GM18861 (cell line): ENCODE measurements around the gene WNK4.

Experiments
- ATAC-seq: cut with Tn5 transposase; IDR thresholded peaks from one replicate; pipeline ENCODE4 v1.9.1; 2021; ENCODE audit not compliant: unreplicated experiment

WNK4 gene

DNA sequence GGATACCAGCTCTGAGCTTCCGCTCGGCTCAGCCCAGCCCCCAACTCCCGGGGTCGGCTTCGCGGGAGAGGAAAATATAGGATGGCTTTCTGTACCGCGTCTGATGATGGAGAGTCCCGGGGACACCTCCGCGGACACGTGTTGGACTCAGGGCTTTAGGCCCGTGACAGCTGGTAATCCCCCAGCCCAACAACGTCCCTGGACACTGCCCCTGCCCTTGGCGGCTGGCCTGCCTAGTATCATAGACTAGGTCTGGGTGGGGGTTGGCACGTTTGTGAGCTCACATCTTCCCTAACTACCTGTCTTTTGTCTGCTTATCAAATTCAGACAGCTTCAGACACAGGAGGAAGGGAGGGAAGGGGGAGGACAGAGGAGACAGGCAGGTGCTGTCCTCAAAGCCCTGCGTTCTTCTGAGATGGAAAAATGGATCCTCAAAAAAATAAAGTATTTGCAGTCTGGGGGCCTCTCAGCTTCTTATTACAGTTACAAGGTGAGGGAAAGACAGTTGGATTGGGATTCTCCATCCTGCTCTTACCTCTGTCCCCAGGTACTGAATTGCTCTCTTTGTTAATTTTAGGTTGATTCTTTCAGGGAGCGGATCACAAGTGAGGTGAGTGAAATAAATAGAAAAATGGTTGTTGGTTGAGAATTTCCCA is 53.5 kb downstream of the WNK4 start:
- ATAC-seq = no peak

DNA sequence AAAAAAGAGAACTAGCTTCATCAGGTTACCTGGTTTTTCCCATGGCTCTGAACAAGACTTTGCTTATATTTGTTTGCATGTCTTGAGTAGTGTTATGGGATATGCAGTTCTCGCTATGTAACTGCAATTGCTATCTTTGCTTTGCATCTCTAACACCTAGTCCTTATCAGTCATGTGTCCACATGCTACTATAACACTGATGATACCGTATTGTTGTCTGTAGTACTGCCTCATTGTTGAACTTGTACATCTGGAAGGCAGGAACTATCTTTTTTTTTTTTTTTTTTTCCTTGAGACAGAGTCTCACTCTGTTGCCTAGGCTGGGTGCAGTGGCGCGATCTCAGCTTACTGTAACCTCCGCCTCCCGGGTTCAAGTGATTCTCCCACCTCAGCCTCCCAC is 55.3 kb downstream of the WNK4 start:
- no peak for ATAC-seq

DNA sequence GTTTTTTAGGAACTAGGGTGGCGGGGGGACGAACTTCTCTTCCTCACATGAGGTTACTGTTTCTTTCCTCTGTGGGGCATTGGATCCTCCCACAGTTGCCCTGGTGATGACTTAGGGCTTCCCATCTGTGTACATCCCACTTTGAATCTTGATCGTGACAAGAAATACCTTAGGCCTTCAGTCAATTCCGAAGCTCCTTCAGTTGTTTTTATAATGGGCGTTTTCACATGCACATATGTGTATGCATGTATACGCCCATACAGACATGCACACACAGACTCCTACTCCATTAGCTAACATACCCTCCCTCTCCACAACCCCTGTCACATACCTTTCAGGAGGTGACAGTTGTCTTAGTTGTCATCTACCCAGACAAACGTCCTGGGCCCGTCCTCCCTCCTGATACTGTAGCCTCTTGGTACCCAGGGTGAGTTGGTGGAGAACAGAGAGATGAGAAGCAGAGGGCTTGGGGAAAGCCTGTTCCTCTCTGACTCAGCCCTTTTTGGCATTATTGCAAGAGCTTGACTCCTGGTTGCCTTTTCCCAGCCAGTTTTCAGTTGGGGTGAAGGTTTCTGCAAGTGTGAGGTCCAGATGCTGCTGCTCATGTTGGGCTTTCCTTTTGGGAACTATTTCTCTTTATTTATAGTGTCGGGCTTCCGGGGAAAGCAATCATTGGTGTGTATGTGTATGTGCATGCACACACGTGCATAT is 61.7 kb downstream of the WNK4 start:
- ATAC-seq = no peak

DNA sequence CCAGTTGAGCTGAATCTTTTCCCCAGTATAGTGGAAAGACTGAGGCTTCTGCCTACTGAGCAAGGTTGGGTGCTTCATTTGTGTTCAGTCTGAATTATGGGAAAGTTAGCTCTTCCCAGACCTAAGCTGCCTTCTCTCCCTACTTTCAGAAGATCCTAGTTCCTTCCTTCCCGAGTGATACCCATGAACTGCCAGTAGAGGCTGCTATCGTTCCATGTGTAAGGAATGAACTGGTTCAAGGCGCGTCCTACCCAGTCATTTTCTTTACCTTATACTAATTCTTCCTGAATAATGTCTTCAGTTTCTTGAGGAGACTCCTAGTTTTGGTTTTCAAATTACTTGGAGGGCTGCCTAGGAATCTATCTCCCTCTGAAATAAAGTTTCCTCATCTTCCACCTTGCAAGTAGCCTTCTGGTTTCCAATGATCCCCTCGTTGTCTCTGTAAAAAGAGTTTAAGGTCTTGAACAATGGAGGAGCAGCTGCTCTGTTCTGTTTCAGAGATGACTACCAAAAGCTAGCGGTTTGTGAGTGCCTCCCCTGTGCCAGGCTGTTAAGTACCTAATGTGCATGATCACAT is 63.0 kb downstream of the WNK4 start:
- ATAC-seq = no peak

DNA sequence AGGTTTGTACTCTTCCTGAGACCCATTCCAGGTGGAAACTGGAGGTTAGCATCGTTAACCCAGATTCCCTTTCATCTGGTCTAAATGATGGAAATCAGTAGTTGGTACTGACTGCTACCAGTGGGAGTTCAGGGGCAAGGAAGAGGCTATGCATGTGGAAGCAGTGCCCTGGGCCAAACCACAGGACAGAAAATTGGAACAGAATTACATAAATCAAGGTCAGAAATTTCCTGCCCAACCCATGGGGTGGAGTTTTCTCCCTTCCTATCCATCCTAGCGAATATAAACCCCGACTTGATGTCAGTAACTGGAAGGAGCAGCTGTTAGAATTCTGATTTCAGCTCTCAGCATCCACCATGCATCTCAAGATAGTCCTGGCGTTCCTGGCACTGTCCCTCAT is 63.9 kb downstream of the WNK4 start, which contains the start of gene AOC2:
TSS of gene AOC2 (plus strand) at position 310 of the 400 bp plus-strand sequence. CDS start at position 357, 47 bp downstream.
- no peak for ATAC-seq

DNA sequence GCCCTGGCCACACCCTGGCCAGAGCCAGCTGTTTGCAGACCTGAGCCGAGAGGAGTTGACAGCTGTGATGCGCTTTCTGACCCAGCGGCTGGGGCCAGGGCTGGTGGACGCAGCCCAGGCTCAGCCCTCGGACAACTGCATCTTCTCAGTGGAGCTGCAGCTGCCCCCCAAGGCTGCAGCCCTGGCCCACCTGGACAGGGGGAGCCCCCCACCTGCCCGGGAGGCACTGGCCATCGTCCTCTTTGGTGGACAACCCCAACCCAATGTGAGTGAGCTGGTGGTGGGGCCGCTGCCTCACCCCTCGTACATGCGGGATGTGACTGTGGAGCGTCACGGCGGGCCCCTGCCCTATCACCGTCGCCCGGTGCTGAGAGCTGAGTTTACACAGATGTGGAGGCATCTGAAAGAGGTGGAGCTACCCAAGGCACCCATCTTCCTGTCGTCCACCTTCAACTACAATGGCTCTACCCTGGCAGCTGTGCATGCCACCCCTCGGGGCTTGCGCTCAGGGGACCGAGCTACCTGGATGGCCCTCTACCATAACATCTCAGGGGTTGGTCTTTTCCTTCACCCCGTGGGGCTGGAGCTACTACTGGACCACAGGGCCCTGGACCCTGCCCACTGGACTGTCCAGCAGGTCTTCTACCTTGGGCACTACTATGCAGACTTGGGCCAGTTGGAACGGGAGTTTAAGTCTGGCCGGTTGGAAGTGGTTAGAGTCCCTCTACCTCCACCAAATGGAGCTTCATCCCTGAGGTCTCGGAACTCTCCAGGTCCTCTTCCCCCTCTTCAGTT is 64.5 kb downstream of the WNK4 start:
- ATAC-seq = no peak

DNA sequence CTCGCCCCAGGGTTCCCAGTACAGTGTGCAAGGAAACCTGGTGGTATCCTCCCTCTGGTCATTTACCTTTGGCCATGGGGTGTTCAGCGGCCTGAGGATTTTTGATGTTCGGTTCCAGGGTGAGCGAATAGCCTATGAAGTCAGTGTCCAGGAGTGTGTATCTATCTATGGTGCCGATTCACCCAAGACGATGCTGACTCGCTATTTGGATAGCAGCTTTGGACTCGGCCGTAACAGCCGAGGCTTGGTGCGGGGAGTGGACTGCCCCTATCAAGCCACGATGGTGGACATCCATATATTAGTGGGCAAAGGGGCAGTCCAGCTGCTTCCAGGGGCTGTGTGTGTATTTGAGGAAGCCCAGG is 65.1 kb downstream of the WNK4 start:
- no peak for ATAC-seq

DNA sequence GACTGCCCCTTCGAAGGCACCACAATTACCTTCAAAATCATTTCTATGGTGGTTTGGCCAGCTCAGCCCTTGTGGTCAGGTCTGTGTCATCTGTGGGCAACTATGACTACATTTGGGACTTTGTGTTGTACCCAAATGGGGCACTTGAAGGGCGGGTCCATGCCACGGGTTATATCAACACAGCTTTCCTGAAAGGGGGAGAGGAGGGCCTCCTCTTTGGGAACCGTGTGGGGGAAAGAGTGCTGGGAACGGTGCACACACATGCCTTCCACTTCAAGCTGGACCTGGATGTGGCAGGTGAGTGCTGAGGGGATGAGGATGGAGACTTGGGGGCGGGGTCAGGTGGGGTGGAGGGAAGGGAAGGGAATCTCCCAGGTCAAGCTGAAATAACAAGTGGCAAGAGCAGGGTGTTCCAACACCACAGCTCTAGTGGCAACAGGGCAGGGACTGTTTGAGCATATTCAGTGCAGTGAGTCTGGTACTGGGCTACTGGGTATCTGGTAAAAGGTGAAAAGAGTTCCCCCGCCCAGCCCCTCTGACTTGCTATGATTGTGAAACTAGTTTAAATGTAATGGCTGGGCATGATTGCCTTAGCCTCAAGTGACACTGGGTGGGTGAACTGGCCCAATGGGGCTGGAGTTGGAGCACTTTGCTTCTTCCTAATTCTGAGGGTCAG is 65.6 kb downstream of the WNK4 start:
- ATAC-seq = no peak
